IMR-90 (cell line): ENCODE measurements around the gene TOR2A. TPM values are rescaled to one million over a fixed set of nuclear protein-coding genes. Genes with fewer than 3 reads are reported as not detected.
A peak's percentile ranks its signal among the peaks of the same experiment; 100 is the strongest.

ENCODE experiments used
- ATAC-seq: fragments of 200-7000 bp; cut with Tn5 transposase; 2 replicates; pipeline ENCODE4 v1.9.1; 2020; ENCODE audit warnings: low read depth, mild to moderate bottlenecking, moderate library complexity
- BruUV-seq: library from RNA; stranded (reverse); fragments of 400-500 nt; replicated peaks from 2 replicates; lab custom pipeline; 2021; lab: Mats Ljungman, UMichigan
- CTCF ChIA-PET: fragments of 300-600 bp; formaldehyde crosslinking; extraction: SDS; loops from one replicate; lab custom pipeline; 2021; ENCODE audit warnings: antibody characterized with exemption; lab: Yijun Ruan, JAX
- POLR2A ChIA-PET: fragments of 300-600 bp; sonication (Branson Sonifier 250); formaldehyde crosslinking; loops from one replicate; lab custom pipeline; 2022; ENCODE audit warnings: antibody characterized with exemption; ENCODE audit not compliant: unreplicated experiment; lab: Charles Lee
- DNase-seq: peaks from one replicate; pipeline ENCODE4 v3.0.0; 2013
- H2AFZ ChIP-seq: replicated peaks from 2 replicates; pipeline ENCODE3; 2013; ENCODE audit warnings: low read length, mild to moderate bottlenecking; ENCODE audit not compliant: poor library complexity
- H2AK5ac ChIP-seq: 2 replicates; pipeline ENCODE4 v1.6.1; 2013; ENCODE audit warnings: low read depth, low read length, inconsistent platforms
- H2AK9ac ChIP-seq: replicated peaks from 2 replicates; pipeline ENCODE3; 2013; ENCODE audit warnings: mild to moderate bottlenecking, low read depth, low read length, moderate library complexity; ENCODE audit not compliant: poor library complexity
- H2BK120ac ChIP-seq: 2 replicates; pipeline ENCODE4 v1.6.1; 2013; ENCODE audit warnings: low read depth, low read length, inconsistent platforms
- H2BK15ac ChIP-seq: 3 replicates; pipeline ENCODE4 v1.6.1; 2013; ENCODE audit warnings: low read depth, low read length, inconsistent platforms
- H2BK20ac ChIP-seq: 2 replicates; pipeline ENCODE4 v1.6.1; 2013; ENCODE audit warnings: low read depth, mild to moderate bottlenecking, inconsistent platforms, low read length, moderate library complexity
- H2BK5ac ChIP-seq: 2 replicates; pipeline ENCODE4 v1.6.1; 2013; ENCODE audit warnings: mild to moderate bottlenecking, low read depth, low read length, inconsistent platforms; ENCODE audit not compliant: poor library complexity, severe bottlenecking
- H3K14ac ChIP-seq: replicated peaks from 2 replicates; pipeline ENCODE4 v1.6.1; 2013; ENCODE audit warnings: low read depth, low read length, inconsistent platforms
- H3K18ac ChIP-seq: 2 replicates; pipeline ENCODE4 v1.6.1; 2013; ENCODE audit warnings: low read depth, low read length, control low read depth
- H3K23ac ChIP-seq: 2 replicates; pipeline ENCODE4 v1.6.1; 2013; ENCODE audit warnings: low read depth, low read length, inconsistent platforms
- H3K27ac ChIP-seq: 2 replicates; pipeline ENCODE4 v1.5.1; 2013; ENCODE audit warnings: mild to moderate bottlenecking, control low read depth, low read length; ENCODE audit not compliant: insufficient read depth
- H3K27me3 ChIP-seq: 2 replicates; pipeline ENCODE4 v1.6.1; 2013; ENCODE audit warnings: low read length; ENCODE audit not compliant: control insufficient read depth, insufficient read depth
- H3K36me3 ChIP-seq: 2 replicates; pipeline ENCODE4 v1.6.1; 2013; ENCODE audit warnings: low read length, mixed read lengths; ENCODE audit not compliant: control insufficient read depth, insufficient read depth
- H3K4ac ChIP-seq: 2 replicates; pipeline ENCODE4 v1.6.1; 2013; ENCODE audit warnings: low read depth, low read length, inconsistent platforms
- H3K4me1 ChIP-seq: 2 replicates; pipeline ENCODE4 v1.6.1; 2013; ENCODE audit warnings: low read length, mixed read lengths; ENCODE audit not compliant: control insufficient read depth, insufficient read depth
- H3K4me2 ChIP-seq: 2 replicates; pipeline ENCODE4 v1.6.1; 2013; ENCODE audit warnings: low read depth, mild to moderate bottlenecking, control low read depth, low read length, moderate library complexity
- H3K4me3 ChIP-seq: 2 replicates; pipeline ENCODE4 v1.5.1; 2013; ENCODE audit warnings: low read depth, mild to moderate bottlenecking, control low read depth, low read length, moderate library complexity; ENCODE audit not compliant: insufficient read depth
- H3K56ac ChIP-seq: 2 replicates; pipeline ENCODE4 v1.6.1; 2013; ENCODE audit warnings: low read length, inconsistent platforms; ENCODE audit not compliant: insufficient read depth; ENCODE audit errors: extremely low read depth
- H3K79me1 ChIP-seq, 2 experiments: 2 replicates each; pipeline ENCODE4 v1.6.1; 2013; ENCODE audit warnings: low read length in 2 of 2, inconsistent platforms in 1 of 2, low read depth in 1 of 2
- H3K9ac ChIP-seq: 2 replicates; pipeline ENCODE4 v1.6.1; 2013; ENCODE audit warnings: low read depth, low read length, control low read depth
- H3K9me1 ChIP-seq: 2 replicates; pipeline ENCODE4 v1.6.1; 2013; ENCODE audit warnings: low read length, inconsistent platforms; ENCODE audit not compliant: insufficient read depth
- H3K9me3 ChIP-seq: 2 replicates; pipeline ENCODE4 v1.6.1; 2013; ENCODE audit warnings: low read length; ENCODE audit not compliant: control insufficient read depth, insufficient read depth
- H4K20me1 ChIP-seq: 2 replicates; pipeline ENCODE4 v1.6.1; 2013; ENCODE audit warnings: low read length, inconsistent platforms; ENCODE audit not compliant: insufficient read depth
- H4K5ac ChIP-seq: 2 replicates; pipeline ENCODE4 v1.6.1; 2013; ENCODE audit warnings: mild to moderate bottlenecking, low read depth, low read length, control low read depth
- H4K8ac ChIP-seq, 2 experiments: 2 replicates each; pipeline ENCODE4 v1.6.1; 2013; ENCODE audit warnings: low read depth in 2 of 2, low read length in 2 of 2, control low read depth in 1 of 2, inconsistent platforms in 1 of 2
- H4K91ac ChIP-seq: 2 replicates; pipeline ENCODE4 v1.6.1; 2013; ENCODE audit warnings: low read depth, low read length, inconsistent platforms; ENCODE audit not compliant: insufficient read depth
- CEBPB ChIP-seq: IDR thresholded peaks from 2 replicates; pipeline ENCODE4 v1.6.1; 2012; ENCODE audit warnings: low read depth, low read length, improper control_type of control experiment
- FOS ChIP-seq: fragments of 150-350 bp; IDR thresholded peaks from 2 replicates; pipeline ENCODE4 v1.6.1; 2016; ENCODE audit warnings: low read depth, low read length
- POLR2A ChIP-seq: IDR thresholded peaks from 2 replicates; pipeline ENCODE4 v1.6.1; 2012; ENCODE audit warnings: mild to moderate bottlenecking, low read depth, low read length
- RCOR1 ChIP-seq: IDR thresholded peaks from 2 replicates; pipeline ENCODE4 v1.6.1; 2012; ENCODE audit warnings: mild to moderate bottlenecking, low read length, improper control_type of control experiment; ENCODE audit not compliant: insufficient replicate concordance
- dilution Hi-C: fragments of 300-500 bp; cut with HindIII; formaldehyde crosslinking; loops from one replicate; pipeline ENCODE4 v1.14.3; 2018; ENCODE audit warnings: low sequenced_read_pairs; ENCODE audit not compliant: unreplicated experiment
- in situ Hi-C: fragments of 300-500 bp; cut with MboI; formaldehyde crosslinking; loops from 3 replicates; pipeline ENCODE4 v1.14.3; 2019; ENCODE audit warnings: low sequenced_read_pairs, inconsistent platforms, mixed read lengths
- intact Hi-C: fragments of 100-400 bp; cut with micrococcal nuclease; formaldehyde crosslinking; loops from 2 replicates; pipeline ENCODE4 v1.10.0; 2022
- polyA plus RNA-seq, 3 experiments: library from polyadenylated mRNA; depleted of rRNA; stranded (reverse); fragments of >200 nt; gene quantifications; 2 replicates each; pipeline ENCODE4 v1.2.3, GENCODE V29; 2012; ENCODE audit warnings: low replicate concordance in 1 of 3
- total RNA-seq: library from RNA; depleted of rRNA; stranded (reverse); fragments of >200 nt; gene quantifications from 2 replicates; pipeline ENCODE4 v1.2.3, GENCODE V29; 2012
- TF ChIP-seq, protein P1 (sequence below): fragments of 150-350 bp; IDR thresholded peaks from 2 replicates; pipeline ENCODE4 v1.6.1; 2016; ENCODE audit warnings: low read depth, mild to moderate bottlenecking, low read length, moderate library complexity, borderline replicate concordance

The TOR2A gene
- total and polyA plus RNA-seq, 2 of the 4 experiments (the other 2 are of a cell fraction) = 0.90 to 12.5 TPM

DNA sequence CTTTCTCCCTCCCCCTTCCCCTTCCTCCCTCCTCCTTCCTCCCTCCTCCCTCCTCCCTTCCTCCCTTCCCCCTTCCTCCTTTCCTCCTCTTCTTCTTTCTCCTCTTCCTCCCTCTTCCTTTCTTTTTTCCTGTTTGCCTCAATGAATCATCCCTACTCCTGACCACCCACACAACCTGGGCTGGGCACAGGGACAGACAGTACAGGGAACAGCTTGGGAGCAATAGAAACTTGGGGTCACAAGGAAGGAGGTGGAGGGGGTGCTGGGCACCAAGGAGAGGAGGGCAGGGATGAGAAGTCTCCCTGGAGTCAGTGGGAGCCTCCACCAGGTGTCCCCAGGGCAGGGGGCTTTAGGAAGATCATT is 14.2 kb downstream of the TOR2A start:
- Histone ChIP-seq H3K4me3 (no peak overlapping the region), H3K18ac (no peak overlapping the region), H2BK120ac (no peak overlapping the region), H3K9me1 (no peaks in the 10 kb centered on the region; the same call in 1 of the 2 replicates), H2BK15ac (no peak overlapping the region), H3K9me3 (no peaks in the 10 kb centered on the region), H3K4me1 (peaks cover 5% of the 10 kb centered on the region), H3K4ac (no peak overlapping the region), H3K9ac (no peak overlapping the region), H2BK20ac (no peak overlapping the region), H4K8ac (no peak overlapping the region), H3K36me3 (no peaks in the 10 kb centered on the region), H3K79me1 (no peaks in the 10 kb centered on the region), H4K5ac (no peak overlapping the region), H2BK5ac (no peak overlapping the region), H3K27ac (no peak overlapping the region), H2AFZ (peak overlapping the region; percentile 61), H3K4me2 (no peak overlapping the region), H3K27me3 (peaks cover 4% of the 10 kb centered on the region; the same call in 1 of the 2 replicates), H2AK5ac (no peak overlapping the region), H3K14ac (no peak overlapping the region), H4K91ac (no peak overlapping the region), H2AK9ac (no peak overlapping the region), H3K23ac (no peak overlapping the region), H4K20me1 (no peaks in the 10 kb centered on the region), H3K56ac (no peak overlapping the region)
- no TSS peak for BruUV-seq
- dilution Hi-C loops (no loop called here), in situ Hi-C loops (no loop called here), intact Hi-C loops (no loop called here)
- DNase-seq (no peak), ATAC-seq (no peak)
- TF ChIP-seq RCOR1 (no peak), CEBPB (no peak), POLR2A (no peak), FOS (no peak)
- TF ChIP-seq, protein P1, sequence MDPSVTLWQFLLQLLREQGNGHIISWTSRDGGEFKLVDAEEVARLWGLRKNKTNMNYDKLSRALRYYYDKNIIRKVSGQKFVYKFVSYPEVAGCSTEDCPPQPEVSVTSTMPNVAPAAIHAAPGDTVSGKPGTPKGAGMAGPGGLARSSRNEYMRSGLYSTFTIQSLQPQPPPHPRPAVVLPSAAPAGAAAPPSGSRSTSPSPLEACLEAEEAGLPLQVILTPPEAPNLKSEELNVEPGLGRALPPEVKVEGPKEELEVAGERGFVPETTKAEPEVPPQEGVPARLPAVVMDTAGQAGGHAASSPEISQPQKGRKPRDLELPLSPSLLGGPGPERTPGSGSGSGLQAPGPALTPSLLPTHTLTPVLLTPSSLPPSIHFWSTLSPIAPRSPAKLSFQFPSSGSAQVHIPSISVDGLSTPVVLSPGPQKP = no peak
- POLR2A ChIA-PET = no interaction called here
- CTCF ChIA-PET = no interaction called here
